Smooth muscle cell (in vitro differentiated cells): ENCODE data around the gene ANKRD52. TPM values are rescaled to one million over a fixed set of nuclear protein-coding genes. Genes with fewer than 3 reads are reported as not detected.

Experiments
- DNase-seq: peaks from one replicate; lab custom pipeline; 2025; ENCODE audit not compliant: unreplicated experiment; lab: John Stamatoyannopoulos, UW
- H2AFZ ChIP-seq: fragments of 200-600 bp; sonication (generic); 2 replicates; pipeline ENCODE4 v1.6.0; 2016; ENCODE audit warnings: antibody characterized with exemption, low read depth, mild to moderate bottlenecking
- H3F3A ChIP-seq: fragments of 200-600 bp; sonication (generic); 2 replicates; pipeline ENCODE4 v1.6.0; 2017; ENCODE audit warnings: antibody characterized with exemption, low read depth
- H3K27ac ChIP-seq: fragments of 200-600 bp; sonication (generic); 2 replicates; pipeline ENCODE4 v1.5.1; 2016; ENCODE audit warnings: low read depth, mild to moderate bottlenecking
- H3K27me3 ChIP-seq: fragments of 200-600 bp; sonication (generic); 2 replicates; pipeline ENCODE4 v1.6.1; 2016; ENCODE audit warnings: low read depth, mild to moderate bottlenecking
- H3K36me3 ChIP-seq: fragments of 200-600 bp; sonication (generic); 2 replicates; pipeline ENCODE4 v1.5.1; 2016; ENCODE audit warnings: low read depth
- H3K4me1 ChIP-seq: fragments of 200-600 bp; sonication (generic); 2 replicates; pipeline ENCODE4 v1.5.1; 2016; ENCODE audit warnings: low read depth
- H3K4me2 ChIP-seq: fragments of 200-600 bp; sonication (generic); 2 replicates; pipeline ENCODE4 v1.6.0; 2016; ENCODE audit warnings: mild to moderate bottlenecking
- H3K4me3 ChIP-seq: fragments of 200-600 bp; sonication (generic); 2 replicates; pipeline ENCODE4 v1.5.1; 2016; ENCODE audit warnings: mild to moderate bottlenecking
- H3K79me2 ChIP-seq: fragments of 200-600 bp; sonication (generic); 2 replicates; pipeline ENCODE4 v1.6.0; 2016; ENCODE audit warnings: low read depth, mild to moderate bottlenecking
- H3K9ac ChIP-seq: fragments of 200-600 bp; sonication (generic); 2 replicates; pipeline ENCODE4 v1.6.0; 2016; ENCODE audit warnings: low read depth
- H3K9me3 ChIP-seq: fragments of 200-600 bp; sonication (generic); replicated peaks from 2 replicates; pipeline ENCODE4 v1.5.1; 2016; ENCODE audit warnings: low read depth
- H4K20me1 ChIP-seq: fragments of 200-600 bp; sonication (generic); 2 replicates; pipeline ENCODE4 v1.6.0; 2016; ENCODE audit warnings: low read depth
- CTCF ChIP-seq: fragments of 200-600 bp; sonication (generic); IDR thresholded peaks from 2 replicates; pipeline ENCODE4 v1.5.1; 2017; ENCODE audit warnings: borderline replicate concordance, mild to moderate bottlenecking, antibody characterized with exemption; ENCODE audit not compliant: insufficient read depth, poor library complexity, severe bottlenecking
- WGBS: methylation state at CpG from one replicate; pipeline ENCODE4 v1.1.7; 2016; ENCODE audit warnings: low lambda C conversion rate; 5-methylcytosine and 5-hydroxymethylcytosine counted together
- polyA plus RNA-seq: library from polyadenylated mRNA; unstranded; fragments of >200 nt; fragmentation: Nextera tagmentation; extraction: Ambion mirVana; gene quantifications from 2 replicates; pipeline ENCODE4 v1.2.1, GENCODE V29; 2016
- total RNA-seq: library from RNA; depleted of rRNA; stranded (reverse); fragments of >200 nt; gene quantifications from 2 replicates; pipeline ENCODE4 v1.2.3, GENCODE V29; 2014

ANKRD52 gene
- total and polyA plus RNA-seq, 2 experiments from 2014 or later = 32.5 to 49.9 TPM

DNA sequence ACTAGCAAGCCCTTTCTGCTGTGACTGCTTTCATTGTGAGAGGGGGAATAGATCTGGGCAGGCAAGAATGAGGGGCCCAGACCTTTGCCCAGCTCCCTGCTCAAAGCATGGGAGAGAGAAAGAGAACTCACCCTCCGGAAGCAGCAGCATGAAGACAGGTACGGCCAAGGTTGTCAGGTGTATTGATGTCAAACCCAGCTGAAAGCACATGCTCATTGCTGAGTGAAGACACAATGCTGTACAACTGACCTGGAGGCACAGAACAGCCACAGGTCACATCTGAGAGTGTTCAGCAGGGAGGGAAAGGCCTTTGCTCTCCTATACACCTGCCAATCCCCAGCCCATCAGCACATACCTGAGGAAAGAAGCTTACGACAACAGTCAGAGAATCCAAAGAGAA lies 5.5 kb downstream of the ANKRD52 start:
- H3K36me3 ChIP-seq = peaks cover 17% of the 10 kb centered on the region
- H3F3A ChIP-seq = peaks cover 4% of the 10 kb centered on the region
- peaks cover 63% of the 10 kb centered on the region for H4K20me1 ChIP-seq
- no peak for TF ChIP-seq CTCF
- H3K27me3 ChIP-seq = no peaks in the 10 kb centered on the region
- H3K9me3 ChIP-seq = no peaks in the 10 kb centered on the region
- peaks cover 14% of the 10 kb centered on the region for H3K4me1 ChIP-seq
- H3K79me2 ChIP-seq = peaks cover 24% of the 10 kb centered on the region
- no peak overlapping the region for H2AFZ ChIP-seq
- WGBS = 96% methylated on average over 3 of the region's 3 CpGs
- H3K4me3 ChIP-seq = no peak overlapping the region
- no peak overlapping the region for H3K4me2 ChIP-seq
- no peak overlapping the region for H3K9ac ChIP-seq
- DNase-seq = no peak
- H3K27ac ChIP-seq = no peak overlapping the region

DNA sequence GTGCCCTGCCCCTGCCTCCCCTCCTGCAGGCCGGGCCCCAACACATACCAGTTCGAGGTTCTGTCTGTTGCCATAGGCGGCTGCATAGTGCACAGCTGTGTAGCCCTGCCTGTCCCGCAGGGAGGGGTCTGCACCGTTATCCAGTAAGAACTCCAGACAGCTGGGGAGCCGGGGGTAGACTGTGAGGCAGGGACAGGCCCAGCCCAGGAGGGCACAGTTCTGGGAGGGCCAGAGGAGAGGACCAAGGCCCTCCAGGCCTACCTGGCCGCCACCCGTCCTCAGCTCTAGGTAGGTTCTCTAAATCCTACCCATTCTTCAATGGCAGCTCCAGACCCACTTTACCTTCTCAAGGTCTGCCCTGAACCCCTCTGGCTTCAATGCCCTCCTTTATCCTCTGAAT lies 9.5 kb downstream of the ANKRD52 start:
- TF ChIP-seq CTCF = no peak
- H3K9ac ChIP-seq = no peak overlapping the region
- peaks cover 44% of the 10 kb centered on the region for H4K20me1 ChIP-seq
- H3K36me3 ChIP-seq = peaks cover 19% of the 10 kb centered on the region
- no peak overlapping the region for H3K4me3 ChIP-seq
- no peak for DNase-seq
- H3F3A ChIP-seq = no peaks in the 10 kb centered on the region
- no peaks in the 10 kb centered on the region for H3K9me3 ChIP-seq
- no peaks in the 10 kb centered on the region for H3K4me1 ChIP-seq
- WGBS = 99% methylated on average over 8 of the region's 8 CpGs
- no peaks in the 10 kb centered on the region for H3K27me3 ChIP-seq
- no peak overlapping the region for H2AFZ ChIP-seq
- no peak overlapping the region for H3K27ac ChIP-seq
- no peaks in the 10 kb centered on the region for H3K79me2 ChIP-seq
- H3K4me2 ChIP-seq = no peak overlapping the region

DNA sequence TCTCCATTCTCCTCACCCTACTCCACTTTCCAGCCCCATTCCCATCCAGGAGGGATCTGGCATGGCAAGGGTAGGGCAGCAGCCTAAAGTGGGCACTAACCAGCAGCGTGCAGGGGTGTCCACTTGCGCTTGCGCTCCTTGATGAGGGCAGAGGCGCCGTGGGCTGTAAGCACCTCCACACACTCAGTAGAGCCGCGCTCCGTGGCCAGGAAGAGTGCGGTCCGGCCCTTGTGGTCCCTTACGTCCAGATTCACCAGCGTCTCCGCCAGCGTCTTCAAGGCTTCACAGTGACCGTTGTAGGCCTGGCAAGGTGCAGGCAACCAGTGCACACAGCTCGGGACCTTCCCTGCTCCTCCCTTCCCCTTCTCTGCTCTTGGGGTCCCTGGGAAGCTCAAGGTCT lies 10.3 kb downstream of the ANKRD52 start:
- no peaks in the 10 kb centered on the region for H3K27me3 ChIP-seq
- H3K9me3 ChIP-seq = no peaks in the 10 kb centered on the region
- H3K79me2 ChIP-seq = no peaks in the 10 kb centered on the region
- H3F3A ChIP-seq = no peaks in the 10 kb centered on the region
- H3K27ac ChIP-seq = no peak overlapping the region
- no peak overlapping the region for H3K4me3 ChIP-seq
- H4K20me1 ChIP-seq = peaks cover 43% of the 10 kb centered on the region
- peaks cover 13% of the 10 kb centered on the region for H3K36me3 ChIP-seq
- no peak overlapping the region for H3K4me2 ChIP-seq
- no peaks in the 10 kb centered on the region for H3K4me1 ChIP-seq
- H3K9ac ChIP-seq = no peak overlapping the region
- 97% methylated on average over 16 of the region's 16 CpGs for WGBS
- no peak for TF ChIP-seq CTCF
- H2AFZ ChIP-seq = no peak overlapping the region
- no peak for DNase-seq

DNA sequence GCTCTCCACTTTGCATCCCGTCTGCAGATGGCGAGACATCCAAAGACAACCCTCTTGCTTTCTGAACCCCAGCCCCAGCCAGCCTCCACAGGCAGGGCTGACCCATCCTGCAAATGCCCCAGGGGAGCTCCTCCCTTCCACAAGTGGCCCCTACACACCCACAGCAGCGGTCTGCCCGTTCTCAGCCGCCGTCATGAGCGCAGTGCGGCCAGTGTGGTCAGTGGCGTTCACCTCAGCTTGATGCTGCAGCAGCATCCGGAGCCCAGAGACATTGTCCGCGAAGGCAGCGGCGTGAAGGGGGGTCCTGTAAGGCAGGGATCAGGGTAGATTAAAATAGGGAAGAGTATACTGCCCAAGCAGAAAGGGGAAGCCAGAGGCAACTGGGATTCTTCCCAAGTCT lies 13.7 kb downstream of the ANKRD52 start:
- H3K36me3 ChIP-seq = peaks cover 6% of the 10 kb centered on the region
- H2AFZ ChIP-seq = no peak overlapping the region
- no peaks in the 10 kb centered on the region for H3K79me2 ChIP-seq
- no peaks in the 10 kb centered on the region for H3K27me3 ChIP-seq
- no peak overlapping the region for H3K4me3 ChIP-seq
- no peaks in the 10 kb centered on the region for H3K4me1 ChIP-seq
- H3K4me2 ChIP-seq = no peak overlapping the region
- no peak for DNase-seq
- H3K9ac ChIP-seq = no peak overlapping the region
- no peaks in the 10 kb centered on the region for H3K9me3 ChIP-seq
- no peaks in the 10 kb centered on the region for H3F3A ChIP-seq
- peaks cover 64% of the 10 kb centered on the region for H4K20me1 ChIP-seq
- WGBS = 96% methylated on average over 14 of the region's 14 CpGs
- H3K27ac ChIP-seq = no peak overlapping the region
- no peak for TF ChIP-seq CTCF
